ENCODE measurements around the gene BAHCC1. TPM values are rescaled to one million over a fixed set of nuclear protein-coding genes. Genes with fewer than 3 reads are reported as not detected.

The BAHCC1 gene
- total RNA-seq, 1 donor from 2014 or later, result 22.7 TPM

- Mint-ChIP-seq H3K36me3 (ENCODE audit: low read depth) (no peaks in the 10 kb centered on the region), H3K27me3 (ENCODE audit: low read depth) (no peaks in the 10 kb centered on the region), H3K9me3 (ENCODE audit: low read depth) (no peaks in the 10 kb centered on the region), H3K27ac (ENCODE audit: unreplicated experiment) (no peak overlapping the region), H3K4me1 (ENCODE audit: low read depth) (peaks cover 30% of the 10 kb centered on the region), H3K4me3 (ENCODE audit: unreplicated experiment) (peak overlapping the region; percentile 48)
- peak; percentile 35 for TF ChIP-seq CTCF (IDR thresholded peaks at IDR 0.05)
- no peak for DNase-seq (ENCODE audit: low spot score)
Observed at GRCh38 chr17:81386646-81387099, 8.6 kb upstream of the BAHCC1 start.

GRCh38 chr17:81387100-81388090 lies 7.9 kb upstream of the BAHCC1 start:
- no peak for DNase-seq (ENCODE audit: low spot score)
- peak overlapping the region; percentile 74 for H3K4me3 Mint-ChIP-seq (ENCODE audit: unreplicated experiment)
- H3K27me3 Mint-ChIP-seq (ENCODE audit: low read depth), result no peaks in the 10 kb centered on the region
- TF ChIP-seq CTCF (IDR thresholded peaks at IDR 0.05), result no peak
- no peaks in the 10 kb centered on the region for H3K9me3 Mint-ChIP-seq (ENCODE audit: low read depth)
- no peaks in the 10 kb centered on the region for H3K36me3 Mint-ChIP-seq (ENCODE audit: low read depth)
- H3K4me1 Mint-ChIP-seq (ENCODE audit: low read depth), result peaks cover 37% of the 10 kb centered on the region
- peak overlapping the region; percentile 70 for H3K27ac Mint-ChIP-seq (ENCODE audit: unreplicated experiment)

- TF ChIP-seq CTCF (IDR thresholded peaks at IDR 0.05), result no peak
- Mint-ChIP-seq H3K9me3 (ENCODE audit: low read depth) (no peaks in the 10 kb centered on the region), H3K4me1 (ENCODE audit: low read depth) (peaks cover 42% of the 10 kb centered on the region), H3K27ac (ENCODE audit: unreplicated experiment) (peak overlapping the region; percentile 17), H3K27me3 (ENCODE audit: low read depth) (no peaks in the 10 kb centered on the region), H3K36me3 (ENCODE audit: low read depth) (no peaks in the 10 kb centered on the region), H3K4me3 (ENCODE audit: unreplicated experiment) (peak overlapping the region; percentile 74)
- DNase-seq (ENCODE audit: low spot score), result no peak
Observed at GRCh38 chr17:81388091-81388611, 7.1 kb upstream of the BAHCC1 start.

- H3K9me3 Mint-ChIP-seq (ENCODE audit: low read depth), result no peaks in the 10 kb centered on the region
- H3K4me1 Mint-ChIP-seq (ENCODE audit: low read depth), result peaks cover 42% of the 10 kb centered on the region
- no peaks in the 10 kb centered on the region for H3K27me3 Mint-ChIP-seq (ENCODE audit: low read depth)
- H3K27ac Mint-ChIP-seq (ENCODE audit: unreplicated experiment), result no peak overlapping the region
- H3K36me3 Mint-ChIP-seq (ENCODE audit: low read depth), result no peaks in the 10 kb centered on the region
- DNase-seq (ENCODE audit: low spot score), result no peak
- TF ChIP-seq CTCF (IDR thresholded peaks at IDR 0.05), result no peak
- H3K4me3 Mint-ChIP-seq (ENCODE audit: unreplicated experiment), result no peak overlapping the region
Observed at GRCh38 chr17:81388612-81389367, 6.5 kb upstream of the BAHCC1 start.

GRCh38 chr17:81389585-81389984 lies 5.7 kb upstream of the BAHCC1 start:
- TF ChIP-seq CTCF (IDR thresholded peaks at IDR 0.05), result no peak
- H3K36me3 Mint-ChIP-seq (ENCODE audit: low read depth), result no peaks in the 10 kb centered on the region
- H3K4me1 Mint-ChIP-seq (ENCODE audit: low read depth), result peaks cover 49% of the 10 kb centered on the region
- no peak overlapping the region for H3K4me3 Mint-ChIP-seq (ENCODE audit: unreplicated experiment)
- no peaks in the 10 kb centered on the region for H3K27me3 Mint-ChIP-seq (ENCODE audit: low read depth)
- no peak for DNase-seq (ENCODE audit: low spot score)
- no peak overlapping the region for H3K27ac Mint-ChIP-seq (ENCODE audit: unreplicated experiment)
- no peaks in the 10 kb centered on the region for H3K9me3 Mint-ChIP-seq (ENCODE audit: low read depth)

Measured in chondrocyte (in vitro differentiated cells).